ENCODE data around the gene RNPEPL1.
A peak's percentile ranks its signal among the peaks of the same experiment; 100 is the strongest.
"Not testable (repeated sequence)": the region's sequence is repeated elsewhere in the genome, so short reads cannot be mapped to it uniquely, and the experiment has no call there.

RNPEPL1 gene

GRCh38 chr2:240538031-240538780 lies 30.1 kb upstream of the RNPEPL1 start:
- FAIRE-seq: no peak

- FAIRE-seq: not testable (repeated sequence)
Measured at GRCh38 chr2:240539101-240539500, 29.2 kb upstream of the RNPEPL1 start.

DNA sequence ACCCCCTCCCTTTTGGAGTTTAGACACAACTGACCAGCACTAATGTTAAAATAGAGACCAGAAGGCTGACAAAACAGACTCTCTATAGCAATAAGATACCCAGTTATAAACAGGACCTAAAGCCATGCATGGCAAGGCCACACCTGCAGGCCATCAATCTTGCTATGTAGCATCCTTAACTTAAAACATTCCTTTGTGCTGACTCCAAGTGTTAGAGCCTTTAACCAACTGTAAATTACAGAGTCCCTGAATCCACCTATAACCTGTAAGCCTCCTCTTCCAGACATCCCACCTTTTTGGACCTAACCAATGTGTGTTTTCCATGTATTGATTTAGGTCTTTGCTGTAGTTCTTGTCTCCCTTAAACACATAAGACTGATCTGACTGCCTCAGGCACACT lies 28.4 kb upstream of the RNPEPL1 start:
- no peak for FAIRE-seq

DNA sequence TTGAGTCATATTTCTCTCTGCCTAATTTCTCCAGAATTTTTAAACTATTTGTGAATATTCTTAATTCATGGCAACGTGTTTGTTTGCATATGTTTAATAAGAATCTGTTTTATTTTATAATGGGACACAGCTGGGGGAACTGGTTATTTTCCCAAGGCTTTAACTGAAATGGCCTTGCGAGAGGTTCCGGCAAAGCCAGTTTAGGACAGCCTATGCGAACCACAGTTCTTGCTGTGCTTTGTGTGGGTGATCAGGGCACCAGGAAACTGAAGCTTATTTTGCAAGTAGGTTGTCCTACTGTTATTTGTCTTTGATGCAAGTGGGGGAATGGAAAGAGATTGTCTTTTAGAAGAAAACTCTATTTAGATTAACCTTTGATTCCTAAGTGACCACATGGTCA lies 17.0 kb upstream of the RNPEPL1 start:
- no peak for FAIRE-seq

GRCh38 chr2:240551811-240552210 lies 16.5 kb upstream of the RNPEPL1 start:
- FAIRE-seq: no peak

DNA sequence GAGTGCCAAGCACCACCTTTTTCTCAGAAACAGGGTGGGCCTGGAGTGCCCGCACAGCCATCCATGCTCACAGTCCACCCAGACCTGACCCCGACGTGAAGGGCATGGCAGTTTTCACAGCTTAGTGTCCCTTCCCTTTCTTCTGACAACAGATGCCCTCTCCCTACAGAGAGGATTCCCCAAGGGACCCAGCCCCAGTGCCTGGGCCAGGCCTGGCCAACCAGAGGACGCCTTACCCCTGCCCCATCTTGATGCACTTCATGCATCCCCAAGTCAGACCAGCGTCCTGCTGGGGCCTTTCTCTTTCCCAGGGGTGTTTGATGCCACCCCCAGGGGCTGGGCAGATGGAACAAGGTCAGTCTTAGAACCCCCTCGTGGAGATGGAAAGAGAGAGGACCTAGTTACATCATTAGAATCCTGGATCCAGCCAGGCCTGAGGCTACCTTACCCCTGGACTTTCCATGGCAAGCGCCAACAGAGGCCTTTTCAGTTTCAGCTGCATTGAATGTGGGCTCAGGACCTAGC lies 14.3 kb upstream of the RNPEPL1 start:
- no peak for FAIRE-seq

- FAIRE-seq: no peak
Measured at GRCh38 chr2:240554767-240555493, 13.4 kb upstream of the RNPEPL1 start.

DNA sequence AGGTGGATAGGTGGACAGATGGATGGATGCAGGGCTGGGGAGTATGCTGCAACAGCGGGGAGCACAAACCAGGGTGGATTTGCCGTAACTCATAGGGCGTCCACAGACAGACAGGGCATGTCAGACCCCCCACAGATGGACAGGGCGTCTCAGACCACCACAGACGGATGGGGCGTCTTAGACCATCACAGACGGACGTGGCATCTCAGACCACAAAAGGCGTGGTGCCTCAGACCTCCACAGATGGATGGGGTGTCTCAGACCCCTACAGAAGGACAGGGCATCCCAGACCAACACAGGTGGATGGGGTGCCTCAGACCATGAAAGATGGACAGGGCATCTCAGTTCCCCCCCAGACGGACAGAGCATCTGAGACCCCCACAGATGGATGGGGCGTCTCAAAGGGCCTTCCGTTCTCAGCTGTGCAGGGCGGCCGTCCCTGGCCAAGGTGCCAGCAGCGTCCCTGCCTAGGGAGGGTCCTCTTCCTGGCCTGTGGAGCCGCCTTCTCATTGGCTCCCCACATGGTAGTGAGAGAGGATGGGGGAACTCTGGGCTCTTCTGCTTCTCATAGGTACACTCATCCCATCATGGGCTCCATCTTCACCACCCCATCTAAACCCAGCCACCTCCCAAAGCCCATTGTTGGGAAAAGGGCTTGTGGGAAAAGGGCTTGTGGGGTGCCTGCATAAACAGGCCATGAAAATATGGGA lies 12.6 kb upstream of the RNPEPL1 start:
- no peak for FAIRE-seq

- no peak for FAIRE-seq
Measured at GRCh38 chr2:240556553-240557100, 11.7 kb upstream of the RNPEPL1 start.

GRCh38 chr2:240557101-240557751 lies 11.1 kb upstream of the RNPEPL1 start:
- FAIRE-seq: no peak

DNA sequence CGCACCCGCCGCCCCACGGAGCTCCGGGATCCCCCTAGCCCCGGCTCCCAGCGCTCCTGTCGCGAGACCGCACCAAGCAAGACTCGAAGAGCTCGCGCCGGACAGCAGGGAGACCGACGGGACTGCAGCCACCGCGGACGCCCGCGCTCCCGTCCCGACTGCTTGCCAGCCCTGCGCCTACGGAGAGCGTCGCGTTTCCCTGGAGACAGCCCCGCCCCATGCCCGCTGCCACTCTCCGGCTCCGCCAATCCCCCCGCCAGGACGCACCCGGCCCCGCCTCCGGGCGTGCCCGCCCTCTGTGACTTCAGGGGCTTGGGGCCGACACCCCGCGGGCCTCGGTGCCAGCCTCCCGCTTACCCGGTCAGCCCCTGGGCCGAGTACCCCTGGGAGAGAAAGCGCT lies 10.5 kb upstream of the RNPEPL1 start, which contains the start of gene ANKMY1:
Gene ANKMY1 (minus strand): TSS at position 181 of the 400 bp plus-strand sequence. CDS start 653 bp downstream, outside the sequence.
- no peak for FAIRE-seq

GRCh38 chr2:240558236-240558761 lies 10.0 kb upstream of the RNPEPL1 start:
- FAIRE-seq: no peak

GRCh38 chr2:240559286-240559685 lies 9.0 kb upstream of the RNPEPL1 start:
- FAIRE-seq: no peak

GRCh38 chr2:240560084-240560479 lies 8.2 kb upstream of the RNPEPL1 start, which contains the start of gene DUSP28:
TSS of gene DUSP28 (plus strand) at chr2:240560357. CDS start at chr2:240560685, 328 bp downstream.
- FAIRE-seq: no peak

DNA sequence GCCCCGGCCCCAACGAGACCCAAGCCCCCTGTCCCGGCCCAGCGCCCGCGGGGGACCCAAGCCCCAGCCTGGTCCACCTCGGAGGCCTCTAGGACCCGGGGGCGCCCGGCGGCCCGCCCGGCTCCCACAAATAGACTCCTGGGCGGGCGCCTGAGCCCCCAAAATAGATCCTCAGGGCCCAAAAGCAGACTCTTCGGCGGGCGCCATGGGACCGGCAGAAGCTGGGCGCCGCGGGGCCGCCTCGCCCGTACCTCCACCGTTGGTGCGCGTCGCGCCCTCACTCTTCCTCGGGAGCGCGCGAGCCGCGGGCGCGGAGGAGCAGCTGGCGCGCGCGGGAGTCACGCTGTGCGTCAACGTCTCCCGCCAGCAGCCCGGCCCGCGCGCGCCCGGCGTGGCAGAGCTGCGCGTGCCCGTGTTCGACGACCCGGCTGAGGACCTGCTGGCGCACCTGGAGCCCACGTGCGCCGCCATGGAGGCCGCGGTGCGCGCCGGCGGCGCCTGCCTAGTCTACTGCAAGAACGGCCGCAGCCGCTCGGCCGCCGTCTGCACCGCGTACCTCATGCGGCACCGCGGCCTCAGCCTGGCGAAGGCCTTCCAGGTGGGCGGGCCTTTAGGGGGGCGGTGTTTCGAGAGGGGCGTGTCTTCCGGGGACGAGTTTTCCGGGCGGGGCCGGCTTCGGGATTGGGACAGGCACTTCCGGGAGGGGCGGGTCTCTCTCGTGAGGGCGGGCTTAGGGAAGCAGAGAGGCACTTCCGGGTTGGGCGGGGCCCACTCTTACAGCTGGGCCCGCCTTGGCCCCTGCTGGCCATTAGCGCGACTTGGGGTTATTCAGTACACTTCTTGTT lies 7.6 kb upstream of the RNPEPL1 start:
- FAIRE-seq: peak; percentile 64

DNA sequence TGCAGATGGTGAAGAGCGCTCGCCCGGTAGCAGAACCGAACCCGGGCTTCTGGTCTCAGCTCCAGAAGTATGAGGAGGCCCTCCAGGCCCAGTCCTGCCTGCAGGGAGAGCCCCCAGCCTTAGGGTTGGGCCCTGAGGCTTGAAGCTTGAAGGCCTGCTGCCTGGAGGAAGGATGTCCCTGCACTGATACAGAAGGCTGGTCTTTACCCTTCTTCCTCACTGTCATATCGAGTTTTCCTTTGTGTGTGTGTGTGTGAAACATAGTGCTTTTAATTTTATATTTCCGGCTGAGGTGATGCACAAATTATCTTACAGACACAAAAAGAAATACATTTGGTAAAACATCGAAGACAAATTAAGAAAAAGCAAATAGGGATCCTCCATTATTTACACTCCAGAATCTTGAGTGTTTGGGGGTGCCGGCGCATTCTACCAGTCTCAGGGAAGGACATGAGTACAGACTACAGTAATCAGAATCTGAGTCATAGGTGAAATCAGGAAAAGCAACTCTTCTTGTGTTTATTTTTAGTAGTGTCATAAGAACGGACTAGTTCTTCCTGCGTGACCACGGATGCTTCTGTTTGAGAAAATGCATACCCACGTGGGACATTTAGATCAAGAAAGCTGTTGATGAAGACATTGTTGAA lies 6.8 kb upstream of the RNPEPL1 start:
- no peak for FAIRE-seq

DNA sequence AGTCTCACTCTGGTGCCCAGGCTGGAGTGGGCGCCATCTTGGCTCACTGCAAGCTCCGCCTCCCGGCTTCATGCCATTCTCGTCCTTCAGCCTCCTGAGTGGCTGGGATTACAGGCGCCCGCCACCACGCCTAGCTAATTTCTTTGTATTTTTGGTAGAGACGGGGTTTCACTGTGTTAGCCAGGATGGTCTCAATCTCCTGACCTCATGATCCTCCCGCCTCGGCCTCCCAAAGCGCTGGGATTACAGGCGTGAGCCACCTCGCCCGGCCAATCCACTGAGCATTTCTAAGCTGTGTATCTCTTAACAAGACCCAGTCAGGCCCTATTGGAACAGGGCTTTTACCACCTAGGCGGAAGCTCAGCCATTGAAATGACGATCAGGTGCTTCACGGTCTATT lies 5.1 kb upstream of the RNPEPL1 start:
- not testable (repeated sequence) for FAIRE-seq

- FAIRE-seq: no peak
Measured at GRCh38 chr2:240563951-240564560, 4.2 kb upstream of the RNPEPL1 start.

- no peak for FAIRE-seq
Measured at GRCh38 chr2:240564561-240565332, 3.5 kb upstream of the RNPEPL1 start.

Data from TTC549 (cell line).